ENCODE measurements around the gene ZBTB24. TPM values are rescaled to one million over a fixed set of nuclear protein-coding genes. Genes with fewer than 3 reads are reported as not detected.

The ZBTB24 gene
- total RNA-seq, 1 donor, result 13.4 TPM

- H3K4me1 ChIP-seq (ENCODE audit: insufficient read depth, low read length), result peaks cover 24% of the 10 kb centered on the region
- peak overlapping the region; percentile 78 for H3K4me3 ChIP-seq (ENCODE audit: low read length)
- no peaks in the 10 kb centered on the region for H3K27me3 ChIP-seq (ENCODE audit: insufficient read depth, low read length)
- H3K9me3 ChIP-seq (ENCODE audit: low read depth, low read length), result no peaks in the 10 kb centered on the region
These were observed 41.8 kb downstream of the ZBTB24 start for GRCh38 chr6:109441069-109441816.

DNA sequence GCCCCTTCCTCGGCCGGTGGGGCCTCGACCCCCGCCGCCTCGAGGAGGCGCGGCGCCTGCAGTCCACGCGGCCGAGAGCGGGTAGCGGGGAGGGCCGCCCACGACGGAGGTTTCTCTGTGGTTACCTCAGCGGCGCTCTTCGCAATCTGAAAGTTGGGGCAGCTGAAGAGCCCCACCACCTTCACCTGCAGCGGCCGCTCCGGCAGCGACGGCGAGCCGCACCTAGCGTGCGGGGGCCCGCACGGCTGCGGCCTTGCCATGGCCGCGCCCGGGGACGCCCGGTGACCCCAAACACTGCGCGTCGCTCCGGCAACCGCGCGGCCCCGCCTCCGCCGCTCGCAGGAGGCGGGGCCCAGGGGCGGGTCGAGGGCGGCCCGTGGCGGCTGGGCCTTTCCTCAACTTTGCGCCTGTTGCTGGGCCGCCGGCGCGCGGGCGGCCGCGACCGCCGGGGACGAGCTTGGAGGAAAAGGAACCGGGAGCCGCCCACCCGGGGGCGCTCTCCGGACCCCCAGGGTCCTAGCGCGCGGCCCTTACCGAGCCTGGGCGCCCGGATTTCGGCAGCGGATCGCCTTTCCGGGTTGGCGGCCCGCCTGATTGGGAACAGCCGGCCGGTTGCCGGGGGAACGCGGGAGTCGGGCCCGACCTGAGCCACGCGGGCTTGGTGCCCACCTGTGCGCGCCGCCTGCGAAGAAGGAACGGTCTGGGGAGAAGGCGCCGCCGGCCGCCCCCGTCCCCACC lies 42.5 kb downstream of the ZBTB24 start, which contains the start of the genes PPIL6 and SMPD2:
TSS of gene PPIL6 (minus strand) at position 298 of the 738 bp plus-strand sequence. CDS start at position 260, 38 bp downstream.
TSS of gene SMPD2 (plus strand) at position 394 of the 738 bp plus-strand sequence. CDS start 398 bp downstream, outside the sequence.
- Histone ChIP-seq H3K27me3 (ENCODE audit: insufficient read depth, low read length) (no peaks in the 10 kb centered on the region), H3K4me1 (ENCODE audit: insufficient read depth, low read length) (peaks cover 24% of the 10 kb centered on the region), H3K4me3 (ENCODE audit: low read length) (peak within 1 kb of the TSS; percentile 78), H3K9me3 (ENCODE audit: low read depth, low read length) (no peaks in the 10 kb centered on the region)

GRCh38 chr6:109436041-109436440 lies 47.0 kb downstream of the ZBTB24 start:
- Histone ChIP-seq H3K4me3 (ENCODE audit: low read length) (no peak overlapping the region), H3K27me3 (ENCODE audit: insufficient read depth, low read length) (no peaks in the 10 kb centered on the region), H3K4me1 (ENCODE audit: insufficient read depth, low read length) (peaks cover 10% of the 10 kb centered on the region), H3K9me3 (ENCODE audit: low read depth, low read length) (no peaks in the 10 kb centered on the region)

DNA sequence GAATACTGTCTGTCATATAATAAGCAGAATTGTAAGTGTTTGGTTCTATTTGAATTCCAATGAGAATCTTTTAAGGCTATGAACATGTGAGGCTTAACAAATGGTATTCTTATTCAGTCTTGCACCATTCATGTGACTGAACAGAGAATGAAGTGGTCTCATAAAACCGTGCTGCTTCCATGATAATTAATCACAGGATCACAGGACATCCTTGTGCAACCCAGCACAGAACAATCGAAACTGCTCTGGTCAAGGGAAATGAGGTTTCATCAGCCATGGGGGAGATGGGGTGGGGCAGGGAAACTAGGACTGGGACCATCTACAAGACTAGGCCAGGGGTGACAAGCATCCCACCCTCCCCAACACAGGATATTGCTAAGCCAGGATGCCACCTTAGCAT lies 48.6 kb downstream of the ZBTB24 start:
- Histone ChIP-seq H3K4me3 (ENCODE audit: low read length) (no peak overlapping the region), H3K27me3 (ENCODE audit: insufficient read depth, low read length) (no peaks in the 10 kb centered on the region), H3K9me3 (ENCODE audit: low read depth, low read length) (no peaks in the 10 kb centered on the region), H3K4me1 (ENCODE audit: insufficient read depth, low read length) (peaks cover under 1% of the 10 kb centered on the region)

DNA sequence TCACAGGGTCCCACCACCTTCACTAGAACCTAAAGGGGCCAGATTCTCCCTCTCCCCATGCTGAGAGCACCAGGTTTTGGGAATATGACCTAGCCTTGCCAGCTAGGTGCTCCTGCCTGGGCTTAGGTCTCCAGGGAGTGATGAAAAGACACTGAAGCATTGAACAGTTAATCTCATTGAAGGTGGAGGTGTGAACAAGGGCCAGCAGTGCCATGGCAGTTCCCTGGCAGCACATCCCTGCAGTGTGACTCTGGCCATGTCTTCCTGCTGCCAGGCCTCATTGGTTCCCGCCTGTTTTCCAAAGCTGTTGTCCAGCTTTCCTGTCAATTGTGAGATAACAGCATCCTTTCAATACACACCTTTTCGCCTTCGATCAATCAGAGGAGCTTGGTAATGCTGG lies 53.5 kb downstream of the ZBTB24 start:
- Histone ChIP-seq H3K27me3 (ENCODE audit: insufficient read depth, low read length) (no peaks in the 10 kb centered on the region), H3K9me3 (ENCODE audit: low read depth, low read length) (no peaks in the 10 kb centered on the region), H3K4me3 (ENCODE audit: low read length) (no peak overlapping the region), H3K4me1 (ENCODE audit: insufficient read depth, low read length) (no peaks in the 10 kb centered on the region)

DNA sequence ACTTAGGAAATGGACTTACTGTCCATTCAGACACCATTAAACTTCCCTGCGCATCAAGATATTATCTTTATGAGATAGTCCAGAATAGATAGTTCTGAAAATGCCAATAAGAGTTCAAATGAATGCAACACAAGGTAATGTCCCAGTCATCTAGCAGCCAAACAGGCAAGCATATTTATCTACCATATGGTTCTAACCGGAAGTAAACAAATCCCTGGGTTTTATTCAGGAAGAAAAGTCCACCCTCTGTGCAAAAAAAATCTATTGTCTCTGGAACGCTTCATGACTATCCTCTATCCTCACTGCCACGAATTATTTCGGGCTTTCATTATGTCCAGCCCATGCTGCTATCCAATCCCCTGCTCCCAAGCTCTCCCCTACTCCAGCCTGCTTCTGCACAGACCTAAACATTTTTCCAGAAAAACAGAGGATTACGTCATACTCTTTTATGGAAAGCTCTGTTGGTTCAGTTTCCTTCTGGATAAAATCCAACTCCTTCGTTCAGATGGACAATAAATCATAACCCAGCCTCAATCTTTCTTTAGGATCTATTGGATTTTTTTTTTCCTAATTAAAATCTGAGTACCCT lies 54.0 kb downstream of the ZBTB24 start:
- no peak overlapping the region for H3K4me3 ChIP-seq (ENCODE audit: low read length)

GRCh38 chr6:109424946-109425345 lies 58.1 kb downstream of the ZBTB24 start:
- Histone ChIP-seq H3K4me3 (ENCODE audit: low read length) (no peak overlapping the region), H3K9me3 (ENCODE audit: low read depth, low read length) (no peaks in the 10 kb centered on the region), H3K27me3 (ENCODE audit: insufficient read depth, low read length) (no peaks in the 10 kb centered on the region), H3K4me1 (ENCODE audit: insufficient read depth, low read length) (no peaks in the 10 kb centered on the region)

More for the DNA sequence above, 54.0 kb downstream of the ZBTB24 start:
- Histone ChIP-seq H3K4me1 (ENCODE audit: insufficient read depth, low read length) (no peaks in the 10 kb centered on the region), H3K9me3 (ENCODE audit: low read depth, low read length) (no peaks in the 10 kb centered on the region), H3K27me3 (ENCODE audit: insufficient read depth, low read length) (no peaks in the 10 kb centered on the region)

GRCh38 chr6:109421184-109421583 lies 61.8 kb downstream of the ZBTB24 start:
- H3K4me1 ChIP-seq (ENCODE audit: insufficient read depth, low read length), result no peaks in the 10 kb centered on the region
- no peak overlapping the region for H3K4me3 ChIP-seq (ENCODE audit: low read length)
- H3K27me3 ChIP-seq (ENCODE audit: insufficient read depth, low read length), result no peaks in the 10 kb centered on the region
- no peaks in the 10 kb centered on the region for H3K9me3 ChIP-seq (ENCODE audit: low read depth, low read length)

- Histone ChIP-seq H3K27me3 (ENCODE audit: insufficient read depth, low read length) (no peaks in the 10 kb centered on the region), H3K4me3 (ENCODE audit: low read length) (no peak overlapping the region), H3K4me1 (ENCODE audit: insufficient read depth, low read length) (no peaks in the 10 kb centered on the region), H3K9me3 (ENCODE audit: low read depth, low read length) (no peaks in the 10 kb centered on the region)
These were observed 62.3 kb downstream of the ZBTB24 start for GRCh38 chr6:109420751-109421150.

DNA sequence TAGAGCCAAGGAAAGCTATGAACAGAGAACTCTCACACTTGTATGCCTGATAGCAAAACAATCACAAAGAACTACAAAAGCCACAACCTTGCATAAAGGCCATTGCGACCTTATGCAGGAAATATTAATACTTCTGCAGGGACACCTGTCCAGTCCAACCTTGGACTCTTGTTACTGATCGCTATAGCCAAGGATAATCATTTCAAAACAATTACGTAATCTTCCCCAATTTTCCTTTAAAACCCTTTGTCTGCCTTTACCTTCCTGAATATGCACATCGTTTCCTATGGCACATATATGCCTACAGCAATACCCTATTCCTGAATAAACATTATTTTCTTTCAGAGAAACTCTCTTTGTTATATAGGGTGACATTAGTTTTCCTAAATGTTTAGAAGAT lies 65.4 kb downstream of the ZBTB24 start:
- no peaks in the 10 kb centered on the region for H3K4me1 ChIP-seq (ENCODE audit: insufficient read depth, low read length)
- no peak overlapping the region for H3K4me3 ChIP-seq (ENCODE audit: low read length)
- H3K27me3 ChIP-seq (ENCODE audit: insufficient read depth, low read length), result no peaks in the 10 kb centered on the region
- no peaks in the 10 kb centered on the region for H3K9me3 ChIP-seq (ENCODE audit: low read depth, low read length)

Other genes with a start within 250 kb of the ZBTB24 start
- gene CD164, start 100.8 kb downstream of the ZBTB24 start, total RNA-seq, result 195 TPM
- gene PPIL6, start 42.6 kb downstream of the ZBTB24 start, total RNA-seq, result 1.9 TPM
- 22.5 TPM for gene SMPD2, start 42.5 kb downstream of the ZBTB24 start, total RNA-seq
- gene MICAL1, start 27.4 kb downstream of the ZBTB24 start, total RNA-seq, result 44.4 TPM
- 8.8 TPM for gene AK9, start 208.0 kb upstream of the ZBTB24 start, total RNA-seq
- gene FIG4, start 208.1 kb upstream of the ZBTB24 start, total RNA-seq, result 9.3 TPM

All from mononuclear cell (primary cell).